Type B pancreatic cell (in vitro differentiated cells): ENCODE data around the gene PUSL1. TPM values are rescaled to one million over a fixed set of nuclear protein-coding genes. Genes with fewer than 3 reads are reported as not detected.

Experiments
- DNase-seq: peaks from one replicate; pipeline ENCODE4 v3.0.0; 2021; ENCODE audit warnings: mixed read lengths; ENCODE audit not compliant: unreplicated experiment; ENCODE audit errors: extremely low spot score
- H3K27ac Mint-ChIP-seq: 2 replicates; pipeline ENCODE4 v1.8.0; 2021; ENCODE audit warnings: mild to moderate bottlenecking, mixed read lengths
- H3K27me3 Mint-ChIP-seq: 2 replicates; pipeline ENCODE4 v1.8.0; 2021; ENCODE audit warnings: mixed read lengths
- H3K36me3 Mint-ChIP-seq: 2 replicates; pipeline ENCODE4 v1.8.0; 2021; ENCODE audit warnings: mixed read lengths
- H3K4me1 Mint-ChIP-seq: one replicate; pipeline ENCODE4 v1.8.0; 2021; ENCODE audit warnings: mixed read lengths; ENCODE audit not compliant: unreplicated experiment
- H3K4me3 Mint-ChIP-seq: 2 replicates; pipeline ENCODE4 v1.8.0; 2021; ENCODE audit warnings: mild to moderate bottlenecking, mixed read lengths
- H3K9me3 Mint-ChIP-seq: 2 replicates; pipeline ENCODE4 v1.8.0; 2021; ENCODE audit warnings: mixed read lengths
- total RNA-seq: library from RNA; stranded (reverse); gene quantifications from 2 replicates; pipeline ENCODE4 v1.2.1, GENCODE V29; 2021; ENCODE audit warnings: low replicate concordance
- TF ChIP-seq, protein P1 (sequence below): fragments of 200-600 bp; sonication (generic); conservative IDR thresholded peaks from 2 replicates; pipeline ENCODE4 v1.5.0; 2021; ENCODE audit warnings: antibody characterized with exemption, mild to moderate bottlenecking

The PUSL1 gene
- total RNA-seq, 1 donor from 2014 or later, result 20.4 TPM

DNA sequence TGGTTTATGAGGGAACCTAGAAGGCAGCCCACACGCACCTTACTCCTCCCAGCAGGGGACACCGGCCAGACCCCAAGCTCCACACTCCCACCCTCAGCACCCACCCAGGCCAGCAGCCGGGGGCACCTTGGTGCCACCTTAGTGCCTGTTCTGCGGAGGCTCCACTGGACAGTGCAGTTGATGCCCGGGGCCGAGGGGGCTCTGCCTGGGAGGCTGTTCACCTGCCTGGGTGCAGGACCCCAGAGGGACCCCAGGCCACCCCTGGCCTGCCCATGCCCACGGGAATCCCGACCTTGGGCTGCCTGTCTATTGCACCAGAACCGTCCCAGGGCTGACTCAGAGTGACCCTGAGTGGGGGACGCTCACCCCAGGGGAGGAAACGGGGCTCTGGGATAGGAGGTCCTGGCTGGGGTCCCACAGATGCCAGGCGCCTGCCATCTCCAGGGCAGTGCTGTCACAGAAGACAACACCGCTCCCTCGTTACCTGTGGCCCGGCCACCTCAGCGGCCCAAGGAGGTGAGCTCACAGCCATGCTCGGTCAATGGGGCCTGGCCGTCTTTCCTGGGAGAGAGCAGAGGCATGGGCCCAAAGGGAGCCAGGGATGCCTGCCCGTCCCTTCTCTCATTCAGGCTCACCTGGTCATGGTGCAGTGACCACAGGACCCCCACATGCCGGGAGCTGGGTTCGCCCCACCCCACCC, 27.5 kb upstream of the PUSL1 start:
- Mint-ChIP-seq H3K36me3 (no peaks in the 10 kb centered on the region), H3K27ac (no peak overlapping the region), H3K27me3 (no peaks in the 10 kb centered on the region), H3K4me3 (no peak overlapping the region), H3K9me3 (no peaks in the 10 kb centered on the region), H3K4me1 (no peaks in the 10 kb centered on the region)
- TF ChIP-seq, protein P1, sequence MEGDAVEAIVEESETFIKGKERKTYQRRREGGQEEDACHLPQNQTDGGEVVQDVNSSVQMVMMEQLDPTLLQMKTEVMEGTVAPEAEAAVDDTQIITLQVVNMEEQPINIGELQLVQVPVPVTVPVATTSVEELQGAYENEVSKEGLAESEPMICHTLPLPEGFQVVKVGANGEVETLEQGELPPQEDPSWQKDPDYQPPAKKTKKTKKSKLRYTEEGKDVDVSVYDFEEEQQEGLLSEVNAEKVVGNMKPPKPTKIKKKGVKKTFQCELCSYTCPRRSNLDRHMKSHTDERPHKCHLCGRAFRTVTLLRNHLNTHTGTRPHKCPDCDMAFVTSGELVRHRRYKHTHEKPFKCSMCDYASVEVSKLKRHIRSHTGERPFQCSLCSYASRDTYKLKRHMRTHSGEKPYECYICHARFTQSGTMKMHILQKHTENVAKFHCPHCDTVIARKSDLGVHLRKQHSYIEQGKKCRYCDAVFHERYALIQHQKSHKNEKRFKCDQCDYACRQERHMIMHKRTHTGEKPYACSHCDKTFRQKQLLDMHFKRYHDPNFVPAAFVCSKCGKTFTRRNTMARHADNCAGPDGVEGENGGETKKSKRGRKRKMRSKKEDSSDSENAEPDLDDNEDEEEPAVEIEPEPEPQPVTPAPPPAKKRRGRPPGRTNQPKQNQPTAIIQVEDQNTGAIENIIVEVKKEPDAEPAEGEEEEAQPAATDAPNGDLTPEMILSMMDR, result no peak
- DNase-seq, result no peak

DNA sequence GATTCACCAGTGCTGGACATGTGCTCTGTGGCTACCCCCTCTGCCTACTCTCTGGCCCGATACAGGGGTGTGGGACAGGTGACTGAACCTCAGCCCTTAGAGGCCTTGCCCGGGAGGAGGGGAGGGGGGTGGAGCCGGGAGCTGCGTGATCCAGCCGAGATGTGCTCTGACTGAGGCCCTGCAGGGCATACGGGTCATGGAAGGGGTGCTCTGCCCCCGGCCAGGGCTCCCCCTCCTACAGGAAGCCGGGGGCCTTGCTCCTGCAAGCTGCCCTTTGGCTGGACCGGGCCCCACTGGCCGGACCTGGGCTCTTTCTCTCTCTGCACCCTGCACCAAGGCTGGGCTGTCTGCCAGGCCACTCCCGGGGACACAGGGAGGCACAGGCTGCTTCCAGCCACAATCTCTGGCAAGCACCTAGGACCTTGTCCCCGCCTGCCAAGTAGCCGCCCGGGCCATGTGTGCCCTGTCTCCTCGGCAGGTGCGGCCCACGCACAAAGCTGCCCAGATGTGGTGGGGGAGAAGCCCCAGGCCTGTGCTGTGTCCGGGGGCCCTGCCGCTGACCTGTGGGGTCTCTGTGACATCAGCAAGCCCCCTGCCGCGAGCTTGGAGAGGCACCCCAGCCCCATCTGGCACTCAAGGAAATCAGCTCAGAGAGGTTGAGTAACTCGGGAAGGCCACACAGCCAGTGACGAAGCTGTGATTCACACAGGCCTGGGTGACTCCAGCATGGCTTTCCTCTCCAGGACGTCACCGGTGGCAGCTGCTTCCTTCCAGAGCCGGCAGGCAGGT, 26.7 kb upstream of the PUSL1 start:
- TF ChIP-seq, protein P1, result no peak
- no peak overlapping the region for H3K4me3 Mint-ChIP-seq
- DNase-seq, result no peak
- no peak overlapping the region for H3K27ac Mint-ChIP-seq
- H3K4me1 Mint-ChIP-seq, result no peaks in the 10 kb centered on the region
- no peaks in the 10 kb centered on the region for H3K27me3 Mint-ChIP-seq
- H3K9me3 Mint-ChIP-seq, result no peaks in the 10 kb centered on the region
- H3K36me3 Mint-ChIP-seq, result no peaks in the 10 kb centered on the region

DNA sequence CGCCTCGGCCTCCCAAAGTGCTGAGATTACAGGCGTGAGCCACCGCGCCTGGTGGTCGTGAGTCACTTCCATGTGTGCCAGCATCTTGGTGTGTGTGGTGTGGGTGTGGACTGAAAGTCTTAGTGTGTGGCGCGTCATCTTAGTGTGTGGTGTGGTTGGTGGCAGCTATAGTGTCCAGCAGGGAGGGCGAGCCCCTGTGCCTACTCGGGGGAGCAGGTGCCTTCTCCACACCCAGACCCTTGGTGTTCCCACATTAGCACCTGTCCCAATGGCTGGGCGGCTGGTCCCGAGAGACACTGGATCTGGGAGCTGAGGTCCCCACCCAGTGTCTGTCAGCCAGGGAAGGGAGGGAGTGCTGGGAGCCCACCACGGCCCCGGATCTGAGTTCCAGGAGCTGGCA, 25.4 kb upstream of the PUSL1 start:
- Mint-ChIP-seq H3K27me3 (no peaks in the 10 kb centered on the region), H3K9me3 (no peaks in the 10 kb centered on the region), H3K27ac (no peak overlapping the region), H3K4me3 (no peak overlapping the region), H3K4me1 (no peaks in the 10 kb centered on the region), H3K36me3 (no peaks in the 10 kb centered on the region)
- DNase-seq, result peak; percentile 64
- TF ChIP-seq, protein P1, result no peak

DNA sequence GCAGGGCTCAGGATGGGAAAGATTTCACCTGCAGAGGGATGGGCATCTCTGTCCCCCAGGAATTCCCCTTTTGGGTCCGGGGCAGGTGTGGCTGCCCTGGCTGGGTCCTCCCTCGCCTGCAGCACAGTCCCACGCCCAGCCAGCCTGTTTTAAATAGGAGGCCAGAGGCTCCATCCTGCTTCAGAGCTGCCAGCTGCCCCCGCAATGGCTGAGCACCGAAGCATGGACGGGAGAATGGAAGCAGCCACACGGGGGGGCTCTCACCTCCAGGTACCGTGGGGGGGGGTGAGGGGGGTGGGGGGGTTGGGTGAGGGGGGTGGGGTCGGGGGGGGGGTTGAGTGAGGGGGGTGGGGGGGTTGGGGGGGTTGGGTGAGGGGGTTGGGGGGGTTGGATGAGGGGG, 24.6 kb upstream of the PUSL1 start:
- H3K36me3 Mint-ChIP-seq, result no peaks in the 10 kb centered on the region
- no peaks in the 10 kb centered on the region for H3K4me1 Mint-ChIP-seq
- DNase-seq, result peak; percentile 68
- no peak overlapping the region for H3K27ac Mint-ChIP-seq
- H3K4me3 Mint-ChIP-seq, result no peak overlapping the region
- H3K9me3 Mint-ChIP-seq, result no peaks in the 10 kb centered on the region
- TF ChIP-seq, protein P1, result no peak
- no peaks in the 10 kb centered on the region for H3K27me3 Mint-ChIP-seq

DNA sequence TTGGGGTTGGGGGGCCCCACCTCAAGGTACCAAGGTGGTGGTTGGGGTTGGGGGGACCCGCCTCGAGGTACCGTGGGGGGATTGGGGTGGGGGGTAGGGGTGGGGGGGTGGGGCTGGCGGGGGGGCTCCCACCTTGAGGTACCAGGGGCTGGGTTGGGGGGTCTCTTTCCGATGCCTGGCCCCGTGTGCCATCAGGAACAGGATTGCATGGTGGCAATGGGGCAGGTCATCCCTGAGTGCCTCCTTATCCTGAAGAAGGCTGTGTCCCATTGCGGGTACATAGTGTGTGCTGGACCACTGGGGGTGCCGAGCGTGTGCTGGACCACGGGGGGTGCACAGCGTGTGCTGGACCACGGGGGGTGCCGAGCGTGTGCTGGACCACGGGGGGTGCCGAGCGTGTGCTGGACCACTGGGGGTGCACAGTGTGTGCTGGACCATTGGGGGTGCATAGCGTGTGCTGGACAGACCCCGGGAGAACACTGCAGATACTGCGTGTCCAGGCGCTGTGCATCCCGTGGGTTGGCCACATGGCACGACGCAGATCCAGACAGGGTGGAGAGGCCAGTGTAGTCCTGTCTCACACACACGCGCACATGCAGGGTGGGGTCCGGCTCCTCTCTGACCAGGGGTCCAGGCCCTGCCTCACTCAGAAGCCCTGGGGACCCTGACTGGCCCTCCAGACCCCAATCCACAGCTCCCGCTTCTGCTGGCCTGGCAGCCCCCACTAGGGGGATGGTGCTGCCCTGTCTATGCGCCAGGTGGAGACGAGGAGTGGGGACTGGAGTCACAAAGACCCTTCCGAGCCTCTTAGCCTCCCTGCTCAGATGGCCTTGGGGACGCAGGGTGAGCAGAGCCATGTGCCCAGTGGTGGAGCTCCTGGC, 23.9 kb upstream of the PUSL1 start:
- TF ChIP-seq, protein P1, result peak; percentile 22
- Mint-ChIP-seq H3K4me3 (no peak overlapping the region), H3K36me3 (no peaks in the 10 kb centered on the region), H3K27me3 (no peaks in the 10 kb centered on the region), H3K27ac (no peak overlapping the region), H3K9me3 (no peaks in the 10 kb centered on the region), H3K4me1 (no peaks in the 10 kb centered on the region)
- DNase-seq, result no peak
